GM10266 (cell line): ENCODE results near the gene ZNF234.
"Not testable (repeated sequence)": the region's sequence is repeated elsewhere in the genome, so short reads cannot be mapped to it uniquely, and the experiment has no call there.

Experiments used
- DNase-seq: peaks from one replicate; pipeline ENCODE4 v3.0.0; 2012; ENCODE audit errors: extremely low spot score
- CTCF ChIP-seq: IDR thresholded peaks from 2 replicates; pipeline ENCODE4 v1.5.1; 2012; ENCODE audit warnings: mild to moderate bottlenecking, low read depth; ENCODE audit not compliant: control insufficient read depth, insufficient read depth; ENCODE audit errors: missing control alignments

The ZNF234 gene

GRCh38 chr19:44112802-44113137 is 28.6 kb upstream of the ZNF234 start:
- no peak for TF ChIP-seq CTCF
- DNase-seq, result no peak

GRCh38 chr19:44113138-44113783 is 28.1 kb upstream of the ZNF234 start, which contains the start of gene ZNF225:
Gene ZNF225, plus strand, starts transcription at chr19:44113399. Its CDS starts 2,429 bp downstream, at chr19:44115828.
- peak; percentile 79 for DNase-seq
- no peak for TF ChIP-seq CTCF

- peak; percentile 6 for DNase-seq
Measured at GRCh38 chr19:44113784-44114390, 27.5 kb upstream of the ZNF234 start.

GRCh38 chr19:44121162-44121561 is 20.2 kb upstream of the ZNF234 start:
- DNase-seq, result not testable (repeated sequence)

More at GRCh38 chr19:44113784-44114390, 27.5 kb upstream of the ZNF234 start:
- no peak for TF ChIP-seq CTCF

- no peak for DNase-seq
- no peak for TF ChIP-seq CTCF
Measured at GRCh38 chr19:44131955-44132354, 9.4 kb upstream of the ZNF234 start.

GRCh38 chr19:44142059-44142433 is 692 bp downstream of the ZNF234 start:
- DNase-seq, result no peak
- TF ChIP-seq CTCF, result no peak

DNA sequence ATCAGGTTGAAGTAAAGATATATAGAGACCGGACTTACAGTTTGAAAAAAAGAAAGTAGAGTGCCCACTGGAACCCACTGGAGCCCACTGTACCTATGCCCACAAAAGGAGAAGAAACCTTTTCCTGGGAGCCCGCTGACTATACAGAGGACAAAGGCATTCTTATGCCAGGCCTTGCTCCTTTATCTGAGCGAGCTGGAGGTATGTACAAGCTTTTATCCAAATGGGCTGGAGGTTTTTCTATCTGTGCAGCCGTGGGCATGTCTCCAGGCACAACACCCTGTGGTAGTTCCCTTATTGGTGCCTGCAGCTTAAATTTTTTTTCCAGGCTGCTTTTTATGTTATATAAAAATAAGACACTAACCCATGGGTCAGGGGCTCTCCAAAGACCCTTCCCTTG is 8.4 kb downstream of the ZNF234 start:
- DNase-seq, result no peak
- TF ChIP-seq CTCF, result no peak
